Parathyroid adenoma (tissue), 2 donors: Measurements from ENCODE around the gene METTL8.
A peak's percentile ranks its signal among the peaks of the same experiment; 100 is the strongest.

Experiments
- H2AFZ ChIP-seq: fragments of 300-600 bp; sonication (generic); one replicate; pipeline ENCODE4 v1.7.0; 2017; ENCODE audit warnings: antibody characterized with exemption, mild to moderate bottlenecking
- H3K27ac ChIP-seq: fragments of 300-600 bp; sonication (generic); one replicate; pipeline ENCODE4 v1.7.0; 2017
- H3K27me3 ChIP-seq: fragments of 300-600 bp; sonication (generic); one replicate; pipeline ENCODE4 v1.7.0; 2017; ENCODE audit warnings: low read length; ENCODE audit not compliant: control insufficient read depth, insufficient read depth
- H3K36me3 ChIP-seq: fragments of 300-600 bp; sonication (generic); one replicate; pipeline ENCODE4 v1.7.0; 2017; ENCODE audit warnings: low read length; ENCODE audit not compliant: control insufficient read depth, insufficient read depth
- H3K4me1 ChIP-seq: fragments of 300-600 bp; sonication (generic); one replicate; pipeline ENCODE4 v1.7.0; 2017; ENCODE audit warnings: control low read depth
- H3K4me2 ChIP-seq: fragments of 300-600 bp; sonication (generic); one replicate; pipeline ENCODE4 v1.7.0; 2017; ENCODE audit warnings: low read length
- H3K4me3 ChIP-seq: fragments of 300-600 bp; sonication (generic); one replicate; pipeline ENCODE4 v1.7.0; 2017; ENCODE audit warnings: low read depth, low read length
- H3K79me2 ChIP-seq: fragments of 300-600 bp; sonication (generic); one replicate; pipeline ENCODE4 v1.7.0; 2017; ENCODE audit warnings: control low read depth
- H3K9ac ChIP-seq: fragments of 300-600 bp; sonication (generic); one replicate; pipeline ENCODE4 v1.7.0; 2017; ENCODE audit warnings: mild to moderate bottlenecking
- H3K9me3 ChIP-seq: fragments of 300-600 bp; sonication (generic); one replicate; pipeline ENCODE4 v1.7.0; 2017; ENCODE audit warnings: low read length; ENCODE audit not compliant: control insufficient read depth
- CTCF ChIP-seq: fragments of 300-600 bp; sonication (generic); IDR thresholded peaks from one replicate; pipeline ENCODE4 v1.7.0; 2017; ENCODE audit warnings: antibody characterized with exemption, mild to moderate bottlenecking
- donor health status: primary hyperparathyroidism.

METTL8 gene

GRCh38 chr2:171441470-171441869, 7.7 kb upstream of the METTL8 start:
- Histone ChIP-seq H3K36me3 (no peaks in the 10 kb centered on the region), H3K9me3 (no peaks in the 10 kb centered on the region), H3K4me1 (no peaks in the 10 kb centered on the region), H3K27me3 (no peaks in the 10 kb centered on the region), H3K4me3 (no peak overlapping the region), H2AFZ (no peak overlapping the region), H3K9ac (no peak overlapping the region), H3K79me2 (peaks cover 5% of the 10 kb centered on the region), H3K27ac (no peak overlapping the region), H3K4me2 (no peak overlapping the region)
- TF ChIP-seq CTCF, result no peak

GRCh38 chr2:171436307-171436706, 2.5 kb upstream of the METTL8 start:
- Histone ChIP-seq H3K79me2 (peaks cover 8% of the 10 kb centered on the region), H3K9ac (no peak overlapping the region), H3K27me3 (no peaks in the 10 kb centered on the region), H3K27ac (no peak overlapping the region), H3K4me3 (no peak overlapping the region), H3K36me3 (no peaks in the 10 kb centered on the region), H3K9me3 (no peaks in the 10 kb centered on the region), H2AFZ (no peak overlapping the region), H3K4me1 (peaks cover 2% of the 10 kb centered on the region), H3K4me2 (no peak overlapping the region)
- TF ChIP-seq CTCF, result no peak

- H3K79me2 ChIP-seq, result peaks cover 11% of the 10 kb centered on the region
- no peaks in the 10 kb centered on the region for H3K27me3 ChIP-seq
- no peaks in the 10 kb centered on the region for H3K9me3 ChIP-seq
- H3K36me3 ChIP-seq, result no peaks in the 10 kb centered on the region
- peak; percentile 45 for TF ChIP-seq CTCF
- H3K4me1 ChIP-seq, result peaks cover 2% of the 10 kb centered on the region
- H2AFZ ChIP-seq, result peak within 1 kb of the TSS; percentile 97
- H3K27ac ChIP-seq, result peak within 1 kb of the TSS; percentile 92
- H3K4me2 ChIP-seq, result peak within 1 kb of the TSS; percentile 95
- H3K9ac ChIP-seq, result peak within 1 kb of the TSS; percentile 39
- H3K4me3 ChIP-seq, result peak within 1 kb of the TSS; percentile 91
Measured at GRCh38 chr2:171434013-171434989, 511 bp upstream of the METTL8 start, which contains the start of gene DCAF17. Gene DCAF17, plus strand, starts transcription at chr2:171434226. Its CDS starts 352 bp downstream, at chr2:171434578.

GRCh38 chr2:171432969-171433762, 624 bp downstream of the METTL8 start:
- H3K9ac ChIP-seq, result no peak overlapping the region
- peak overlapping the region; percentile 97 for H2AFZ ChIP-seq
- peaks cover 6% of the 10 kb centered on the region for H3K79me2 ChIP-seq
- peak overlapping the region; percentile 95 for H3K4me2 ChIP-seq
- H3K4me1 ChIP-seq, result peaks cover 2% of the 10 kb centered on the region
- peak overlapping the region; percentile 91 for H3K4me3 ChIP-seq
- TF ChIP-seq CTCF, result no peak
- H3K27ac ChIP-seq, result peak overlapping the region; percentile 92
- H3K36me3 ChIP-seq, result no peaks in the 10 kb centered on the region
- H3K9me3 ChIP-seq, result no peaks in the 10 kb centered on the region
- H3K27me3 ChIP-seq, result no peaks in the 10 kb centered on the region
